SK-N-SH (cell line): ENCODE data around the gene SND1. TPM values are rescaled to one million over a fixed set of nuclear protein-coding genes. Genes with fewer than 3 reads are reported as not detected.

ENCODE experiments used
- CTCF ChIA-PET: fragments of 300-600, 350-600 bp; formaldehyde crosslinking; extraction: SDS; loops from one replicate; lab custom pipeline; 2021; lab: Yijun Ruan, JAX
- POLR2A ChIA-PET: fragments of 350-600 bp; sonication (Branson Sonifier 250); formaldehyde crosslinking; extraction: SDS; loops from one replicate; lab custom pipeline; 2020; ENCODE audit warnings: antibody characterized with exemption, inconsistent platforms; lab: Yijun Ruan, JAX
- DNase-seq: peaks from one replicate; pipeline ENCODE4 v3.0.0; 2012
- H2AFZ ChIP-seq: fragments of 200-600 bp; sonication (generic); 2 replicates; pipeline ENCODE4 v1.8.1; 2016; ENCODE audit warnings: antibody characterized with exemption, mild to moderate bottlenecking, low read depth
- H3F3A ChIP-seq: fragments of 200-600 bp; sonication (generic); replicated peaks from 2 replicates; pipeline ENCODE3; 2016; ENCODE audit warnings: antibody characterized with exemption, mild to moderate bottlenecking; ENCODE audit not compliant: insufficient read depth
- H3K27ac ChIP-seq, 2 experiments: fragments of 200-500 bp in 1 of 2; fragments of 200-600 bp in 1 of 2; sonication (Bioruptor generic) in 1 of 2; sonication (generic), shearing (Covaris generic) in 1 of 2; 2 replicates each; pipeline versions ENCODE4 v1.5.1 to v1.6.1; 2014 to 2016; ENCODE audit warnings: low read depth in 2 of 2, inconsistent platforms in 1 of 2, low read length in 1 of 2, mild to moderate bottlenecking in 1 of 2, mixed read lengths in 1 of 2
- H3K27me3 ChIP-seq: fragments of 200-600 bp; sonication (generic), shearing (Covaris generic); 2 replicates; pipeline ENCODE4 v1.6.1; 2016; ENCODE audit warnings: mixed run types; ENCODE audit not compliant: insufficient read depth
- H3K36me3 ChIP-seq, 2 experiments: fragments of 200-500 bp in 1 of 2; fragments of 200-600 bp in 1 of 2; sonication (Bioruptor generic) in 1 of 2; sonication (generic) in 1 of 2; replicated peaks in 1 of 2; 2 replicates each; pipeline versions ENCODE3 to v1.5.1; 2014 to 2016; ENCODE audit warnings: low read length in 1 of 2, mild to moderate bottlenecking in 1 of 2; ENCODE audit not compliant: insufficient read depth in 2 of 2, control insufficient read depth in 1 of 2
- H3K4me1 ChIP-seq, 2 experiments: fragments of 200-500 bp in 1 of 2; fragments of 200-600 bp in 1 of 2; sonication (Bioruptor generic) in 1 of 2; sonication (generic), shearing (Covaris generic) in 1 of 2; 2 replicates each; pipeline versions ENCODE4 v1.5.1 to v1.6.1; 2014 to 2016; ENCODE audit warnings: low read depth in 1 of 2, low read length in 1 of 2, mixed run types in 1 of 2; ENCODE audit not compliant: insufficient read depth in 2 of 2, control insufficient read depth in 1 of 2
- H3K4me2 ChIP-seq: fragments of 200-600 bp; sonication (generic), shearing (Covaris generic); 2 replicates; pipeline ENCODE4 v1.6.1; 2017; ENCODE audit warnings: mixed run types
- H3K4me3 ChIP-seq, 2 experiments: fragments of 200-500 bp in 1 of 2; fragments of 200-600 bp in 1 of 2; sonication (Bioruptor generic) in 1 of 2; sonication (generic), shearing (Covaris generic) in 1 of 2; 2 replicates each; pipeline versions ENCODE4 v1.5.1 to v1.8.1; 2014 to 2016; ENCODE audit warnings: low read depth in 2 of 2, inconsistent platforms in 1 of 2, low read length in 1 of 2, mild to moderate bottlenecking in 1 of 2, mixed read lengths in 1 of 2, moderate library complexity in 1 of 2
- H3K79me2 ChIP-seq: fragments of 200-600 bp; sonication (generic); 2 replicates; pipeline ENCODE4 v1.8.1; 2017; ENCODE audit warnings: mild to moderate bottlenecking; ENCODE audit not compliant: insufficient read depth
- H3K9ac ChIP-seq: fragments of 200-600 bp; sonication (generic); 2 replicates; pipeline ENCODE4 v1.6.1; 2017; ENCODE audit warnings: mixed run types
- H3K9me2 ChIP-seq: fragments of 200-600 bp; sonication (generic); 2 replicates; pipeline ENCODE4 v1.6.1; 2017; ENCODE audit warnings: mixed run types
- H3K9me3 ChIP-seq: fragments of 200-600 bp; sonication (generic); 2 replicates; pipeline ENCODE4 v1.6.1; 2017; ENCODE audit warnings: mixed run types, mild to moderate bottlenecking, moderate library complexity
- H4K20me1 ChIP-seq: fragments of 200-600 bp; sonication (generic); 2 replicates; pipeline ENCODE4 v1.6.1; 2017; ENCODE audit warnings: mild to moderate bottlenecking, mixed run types; ENCODE audit not compliant: insufficient read depth
- FOSL2 ChIP-seq: IDR thresholded peaks from 2 replicates; pipeline ENCODE4 v1.4.0; 2012; ENCODE audit warnings: low read depth, mild to moderate bottlenecking, moderate library complexity, borderline replicate concordance
- FOXM1 ChIP-seq: IDR thresholded peaks from 2 replicates; pipeline ENCODE4 v1.4.0; 2012; ENCODE audit warnings: low read depth, mild to moderate bottlenecking
- GATA2 ChIP-seq: sonication (generic); formaldehyde crosslinking; IDR thresholded peaks from 2 replicates; pipeline ENCODE4 v1.5.0; 2020; ENCODE audit warnings: mild to moderate bottlenecking, missing genetic modification reagents
- JUND ChIP-seq: IDR thresholded peaks from 2 replicates; pipeline ENCODE4 v1.4.0; 2012
- MAX ChIP-seq: IDR thresholded peaks from 2 replicates; pipeline ENCODE4 v1.4.0; 2012; ENCODE audit warnings: low read depth
- MEF2A ChIP-seq: IDR thresholded peaks from 2 replicates; pipeline ENCODE4 v1.4.0; 2012; ENCODE audit warnings: low read depth, borderline replicate concordance
- MXI1 ChIP-seq: IDR thresholded peaks from 2 replicates; pipeline ENCODE4 v1.6.1; 2012; ENCODE audit warnings: mild to moderate bottlenecking, low read depth, low read length, improper control_type of control experiment
- NRF1 ChIP-seq: IDR thresholded peaks from 2 replicates; pipeline ENCODE4 v1.6.1; 2012; ENCODE audit warnings: low read depth, mild to moderate bottlenecking, low read length
- PBX3 ChIP-seq: IDR thresholded peaks from 2 replicates; pipeline ENCODE4; 2012
- RCOR1 ChIP-seq: fragments of 150-350 bp; IDR thresholded peaks from 2 replicates; pipeline ENCODE4 v1.6.1; 2017; ENCODE audit warnings: antibody characterized with exemption, low read length
- RXRA ChIP-seq: IDR thresholded peaks from 2 replicates; pipeline ENCODE4 v1.4.0; 2012; ENCODE audit warnings: low read depth, mild to moderate bottlenecking, borderline replicate concordance
- SMC3 ChIP-seq: IDR thresholded peaks from 2 replicates; pipeline ENCODE4 v1.6.1; 2012; ENCODE audit warnings: low read depth, low read length, improper control_type of control experiment
- TAF1 ChIP-seq: IDR thresholded peaks from 2 replicates; pipeline ENCODE4 v1.6.1; 2012; ENCODE audit warnings: low read depth, mild to moderate bottlenecking, low read length, moderate library complexity, borderline replicate concordance
- TCF12 ChIP-seq: IDR thresholded peaks from 2 replicates; pipeline ENCODE4 v1.4.0; 2012
- TEAD4 ChIP-seq: IDR thresholded peaks from 2 replicates; pipeline ENCODE4 v1.4.0; 2012; ENCODE audit warnings: mild to moderate bottlenecking, borderline replicate concordance; ENCODE audit not compliant: insufficient read depth
- YY1 ChIP-seq: IDR thresholded peaks from 2 replicates; pipeline ENCODE4 v1.4.0; 2012; ENCODE audit warnings: low read depth, mild to moderate bottlenecking
- WGBS: methylation state at CpG from one replicate; pipeline ENCODE4 v1.1.6; 2017; ENCODE audit warnings: low lambda C conversion rate; 5-methylcytosine and 5-hydroxymethylcytosine counted together
- polyA plus RNA-seq, 3 experiments: library from polyadenylated mRNA; depleted of rRNA; stranded (reverse); fragments of >200 nt; gene quantifications; 2 replicates each; pipeline ENCODE4 v1.2.3, GENCODE V29; 2012
- TF ChIP-seq, protein P1 (sequence below): IDR thresholded peaks from 2 replicates; pipeline ENCODE4 v1.4.0; 2012; ENCODE audit warnings: low read depth, borderline replicate concordance
- TF ChIP-seq, protein P2 (sequence below): IDR thresholded peaks from 2 replicates; pipeline ENCODE4 v1.6.1; 2012; ENCODE audit warnings: mild to moderate bottlenecking, low read depth, low read length, moderate library complexity
- TF ChIP-seq, protein P3 (sequence below): fragments of 150-350 bp; IDR thresholded peaks from 2 replicates; pipeline ENCODE4 v1.6.1; 2016; ENCODE audit warnings: mild to moderate bottlenecking, low read depth, low read length

Gene SND1
- polyA plus RNA-seq, 1 of the 3 experiments (the other 2 are of a cell fraction): 165 TPM

DNA sequence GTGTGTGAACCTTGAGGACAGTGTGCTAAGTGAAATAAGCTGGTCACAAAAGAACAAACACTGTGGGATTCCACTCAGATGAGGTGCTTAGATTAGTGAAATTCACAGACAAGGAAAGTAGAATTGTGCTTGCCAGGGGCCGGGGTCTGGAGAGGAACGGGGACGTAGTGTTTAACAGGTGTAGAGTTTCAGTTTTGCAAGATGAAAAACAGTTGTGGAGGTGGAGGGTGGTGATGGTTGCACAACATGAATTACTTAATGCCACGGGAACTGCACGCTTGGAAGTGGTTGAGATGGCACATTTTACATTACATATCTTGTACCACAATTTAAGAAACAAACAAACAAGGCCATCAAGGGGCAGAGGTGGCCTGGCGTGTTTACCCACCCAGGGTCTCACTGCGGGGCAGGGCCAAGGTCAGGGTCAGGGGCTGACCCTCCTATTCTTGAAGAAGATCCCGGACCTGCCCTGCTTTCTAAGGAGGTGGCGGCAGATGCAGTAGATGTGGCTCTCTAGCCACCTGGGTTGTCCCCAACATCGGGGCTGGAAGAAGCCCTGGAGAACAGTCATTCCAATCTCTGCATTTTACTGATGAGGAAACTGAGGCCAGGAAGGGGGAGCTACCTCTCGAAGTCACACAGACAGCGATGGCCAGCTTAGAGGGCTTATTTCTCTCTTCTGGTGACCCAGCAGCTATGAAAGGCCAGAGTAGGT is 470.7 kb downstream of the SND1 start:
- no peak overlapping the region for H2AFZ ChIP-seq
- DNase-seq: no peak
- no peaks in the 10 kb centered on the region for H3K9me2 ChIP-seq
- no peak for TF ChIP-seq MAX
- no peak for TF ChIP-seq JUND
- TF ChIP-seq TCF12: no peak
- TF ChIP-seq NRF1: no peak
- TF ChIP-seq RCOR1: no peak
- TF ChIP-seq, protein P1, sequence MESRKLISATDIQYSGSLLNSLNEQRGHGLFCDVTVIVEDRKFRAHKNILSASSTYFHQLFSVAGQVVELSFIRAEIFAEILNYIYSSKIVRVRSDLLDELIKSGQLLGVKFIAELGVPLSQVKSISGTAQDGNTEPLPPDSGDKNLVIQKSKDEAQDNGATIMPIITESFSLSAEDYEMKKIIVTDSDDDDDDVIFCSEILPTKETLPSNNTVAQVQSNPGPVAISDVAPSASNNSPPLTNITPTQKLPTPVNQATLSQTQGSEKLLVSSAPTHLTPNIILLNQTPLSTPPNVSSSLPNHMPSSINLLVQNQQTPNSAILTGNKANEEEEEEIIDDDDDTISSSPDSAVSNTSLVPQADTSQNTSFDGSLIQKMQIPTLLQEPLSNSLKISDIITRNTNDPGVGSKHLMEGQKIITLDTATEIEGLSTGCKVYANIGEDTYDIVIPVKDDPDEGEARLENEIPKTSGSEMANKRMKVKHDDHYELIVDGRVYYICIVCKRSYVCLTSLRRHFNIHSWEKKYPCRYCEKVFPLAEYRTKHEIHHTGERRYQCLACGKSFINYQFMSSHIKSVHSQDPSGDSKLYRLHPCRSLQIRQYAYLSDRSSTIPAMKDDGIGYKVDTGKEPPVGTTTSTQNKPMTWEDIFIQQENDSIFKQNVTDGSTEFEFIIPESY: no peak
- TF ChIP-seq RXRA: no peak
- TF ChIP-seq, protein P2, sequence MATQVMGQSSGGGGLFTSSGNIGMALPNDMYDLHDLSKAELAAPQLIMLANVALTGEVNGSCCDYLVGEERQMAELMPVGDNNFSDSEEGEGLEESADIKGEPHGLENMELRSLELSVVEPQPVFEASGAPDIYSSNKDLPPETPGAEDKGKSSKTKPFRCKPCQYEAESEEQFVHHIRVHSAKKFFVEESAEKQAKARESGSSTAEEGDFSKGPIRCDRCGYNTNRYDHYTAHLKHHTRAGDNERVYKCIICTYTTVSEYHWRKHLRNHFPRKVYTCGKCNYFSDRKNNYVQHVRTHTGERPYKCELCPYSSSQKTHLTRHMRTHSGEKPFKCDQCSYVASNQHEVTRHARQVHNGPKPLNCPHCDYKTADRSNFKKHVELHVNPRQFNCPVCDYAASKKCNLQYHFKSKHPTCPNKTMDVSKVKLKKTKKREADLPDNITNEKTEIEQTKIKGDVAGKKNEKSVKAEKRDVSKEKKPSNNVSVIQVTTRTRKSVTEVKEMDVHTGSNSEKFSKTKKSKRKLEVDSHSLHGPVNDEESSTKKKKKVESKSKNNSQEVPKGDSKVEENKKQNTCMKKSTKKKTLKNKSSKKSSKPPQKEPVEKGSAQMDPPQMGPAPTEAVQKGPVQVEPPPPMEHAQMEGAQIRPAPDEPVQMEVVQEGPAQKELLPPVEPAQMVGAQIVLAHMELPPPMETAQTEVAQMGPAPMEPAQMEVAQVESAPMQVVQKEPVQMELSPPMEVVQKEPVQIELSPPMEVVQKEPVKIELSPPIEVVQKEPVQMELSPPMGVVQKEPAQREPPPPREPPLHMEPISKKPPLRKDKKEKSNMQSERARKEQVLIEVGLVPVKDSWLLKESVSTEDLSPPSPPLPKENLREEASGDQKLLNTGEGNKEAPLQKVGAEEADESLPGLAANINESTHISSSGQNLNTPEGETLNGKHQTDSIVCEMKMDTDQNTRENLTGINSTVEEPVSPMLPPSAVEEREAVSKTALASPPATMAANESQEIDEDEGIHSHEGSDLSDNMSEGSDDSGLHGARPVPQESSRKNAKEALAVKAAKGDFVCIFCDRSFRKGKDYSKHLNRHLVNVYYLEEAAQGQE: no peak
- TF ChIP-seq FOSL2: no peak
- no peak for TF ChIP-seq TAF1
- no peak for TF ChIP-seq MEF2A
- TF ChIP-seq YY1: no peak
- TF ChIP-seq PBX3: no peak
- no peak for TF ChIP-seq GATA2 (CRISPR knock-in tag)
- TF ChIP-seq, protein P3, sequence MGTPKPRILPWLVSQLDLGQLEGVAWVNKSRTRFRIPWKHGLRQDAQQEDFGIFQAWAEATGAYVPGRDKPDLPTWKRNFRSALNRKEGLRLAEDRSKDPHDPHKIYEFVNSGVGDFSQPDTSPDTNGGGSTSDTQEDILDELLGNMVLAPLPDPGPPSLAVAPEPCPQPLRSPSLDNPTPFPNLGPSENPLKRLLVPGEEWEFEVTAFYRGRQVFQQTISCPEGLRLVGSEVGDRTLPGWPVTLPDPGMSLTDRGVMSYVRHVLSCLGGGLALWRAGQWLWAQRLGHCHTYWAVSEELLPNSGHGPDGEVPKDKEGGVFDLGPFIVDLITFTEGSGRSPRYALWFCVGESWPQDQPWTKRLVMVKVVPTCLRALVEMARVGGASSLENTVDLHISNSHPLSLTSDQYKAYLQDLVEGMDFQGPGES: no peak
- TF ChIP-seq SMC3: no peak
- no peak for TF ChIP-seq FOXM1
- TF ChIP-seq MXI1: no peak
- TF ChIP-seq TEAD4: no peak
- ChIA-PET CTCF (interaction anchor here (1.0 to 4.1 kb wide), 10 partner anchors 11 to 414 kb away, joined by 3 to 55 read pairs (median 5); no protein-coding TSS in a partner anchor), POLR2A (interaction anchor here (1.9 kb wide), 1 partner anchor 13 kb away, joined by 5 read pairs; no protein-coding TSS in a partner anchor)
- 79% methylated on average over 12 of the region's 12 CpGs for WGBS
- H3K27ac ChIP-seq: no peak overlapping the region
- H3F3A ChIP-seq: no peaks in the 10 kb centered on the region
- H3K79me2 ChIP-seq: no peaks in the 10 kb centered on the region
- no peak overlapping the region for H3K4me3 ChIP-seq
- no peak overlapping the region for H3K9ac ChIP-seq
- H3K36me3 ChIP-seq: no peaks in the 10 kb centered on the region
- peaks cover 0 to 27% of the 10 kb centered on the region in 2 experiments; a peak in 1 of 4 replicates for H3K4me1 ChIP-seq
- H3K9me3 ChIP-seq: no peaks in the 10 kb centered on the region
- H3K27me3 ChIP-seq: peaks cover 21% of the 10 kb centered on the region
- no peak overlapping the region for H3K4me2 ChIP-seq
- H4K20me1 ChIP-seq: no peaks in the 10 kb centered on the region
